K562 (cell line): ENCODE results near the gene JPH2. TPM values are rescaled to one million over a fixed set of nuclear protein-coding genes. Genes with fewer than 3 reads are reported as not detected.

Experiments
- ATAC-seq: fragments of 200-7000 bp; cut with Tn5 transposase; 3 replicates; pipeline ENCODE4 v1.9.1; 2020; ENCODE audit warnings: moderate library complexity
- BruUV-seq: library from RNA; stranded (reverse); fragments of 400-500 nt; replicated peaks from 2 replicates; lab custom pipeline; 2021; lab: Mats Ljungman, UMichigan
- CTCF ChIA-PET: fragments of 300-600 bp; formaldehyde crosslinking; extraction: SDS; loops from one replicate; lab custom pipeline; 2021; ENCODE audit warnings: low intra/inter-chr PET ratio; lab: Yijun Ruan, JAX
- POLR2A ChIA-PET: fragments of 300-600, 350-650 bp; sonication (Branson Sonifier 250); formaldehyde crosslinking; extraction: SDS; loops from one replicate; lab custom pipeline; 2021; ENCODE audit warnings: antibody characterized with exemption, inconsistent platforms; lab: Yijun Ruan, JAX
- DNase-seq, 4 experiments: peaks; one replicate each; pipeline versions ENCODE4 v3.0.0 to v3.0.0-alpha.2; 2011 to 2018; ENCODE audit warnings: low spot score in 3 of 4, mixed read lengths in 3 of 4; ENCODE audit errors: extremely low read depth in 1 of 4
- FAIRE-seq: peaks from 2 replicates; lab custom pipeline; 2011; peaks lifted over from hg19 to GRCh38; lab: Jason Lieb, UNC
- H2AFZ ChIP-seq: 2 replicates; pipeline ENCODE4 v1.6.0; 2011; ENCODE audit warnings: low read depth, low read length, control low read depth, inconsistent platforms
- H3K27ac ChIP-seq: fragments of 200-600 bp; 3 replicates; pipeline ENCODE4 v1.8.0; 2011; ENCODE audit warnings: low read depth, mild to moderate bottlenecking, control low read depth, inconsistent platforms, low read length, moderate library complexity, mixed read lengths; ENCODE audit errors: extremely low read depth
- H3K27me3 ChIP-seq, 2 experiments: fragments of 300-600 bp in 1 of 2; 2 replicates in 1 of 2; 3 replicates in 1 of 2; pipeline versions ENCODE4 v1.6.0 to v1.8.0; 2011; ENCODE audit warnings: inconsistent platforms in 2 of 2, low read length in 2 of 2, mild to moderate bottlenecking in 1 of 2, mixed read lengths in 1 of 2, moderate library complexity in 1 of 2; ENCODE audit not compliant: control insufficient read depth in 2 of 2, insufficient read depth in 2 of 2
- H3K36me3 ChIP-seq: fragments of 300-600 bp; 3 replicates; pipeline ENCODE4 v1.8.0; 2011; ENCODE audit warnings: mild to moderate bottlenecking, low read length, inconsistent platforms; ENCODE audit not compliant: control insufficient read depth, insufficient read depth
- H3K4me1 ChIP-seq, 2 experiments: fragments of 200-600 bp in 1 of 2; replicated peaks in 1 of 2; 2 replicates in 1 of 2; 3 replicates in 1 of 2; pipeline versions ENCODE4 v1.5.1 to v1.8.0; 2011; ENCODE audit warnings: inconsistent platforms in 2 of 2, low read length in 2 of 2, mild to moderate bottlenecking in 1 of 2, mixed read lengths in 1 of 2, moderate library complexity in 1 of 2; ENCODE audit not compliant: control insufficient read depth in 2 of 2, insufficient read depth in 2 of 2
- H3K4me2 ChIP-seq: 2 replicates; pipeline ENCODE4 v1.6.1; 2011; ENCODE audit warnings: low read length, control low read depth, inconsistent platforms, mixed read lengths; ENCODE audit not compliant: insufficient read depth
- H3K4me3 ChIP-seq: fragments of 200-600 bp; sonication (generic), shearing (Covaris generic); 2 replicates; pipeline ENCODE4 v1.5.1; 2016; ENCODE audit warnings: control low read depth, inconsistent platforms
- H3K79me2 ChIP-seq: fragments of 200-600 bp; 3 replicates; pipeline ENCODE4 v1.8.0; 2011; ENCODE audit warnings: low read length, inconsistent platforms; ENCODE audit not compliant: control insufficient read depth, insufficient read depth
- H3K9ac ChIP-seq, 2 experiments: 2 replicates each; pipeline versions ENCODE4 v1.6.0 to v1.6.1; 2011; ENCODE audit warnings: low read depth in 2 of 2, low read length in 2 of 2, control low read depth in 1 of 2, inconsistent platforms in 1 of 2, mild to moderate bottlenecking in 1 of 2, mixed read lengths in 1 of 2; ENCODE audit not compliant: insufficient read depth in 1 of 2
- H3K9me1 ChIP-seq: one replicate; pipeline ENCODE4 v1.6.0; 2011; ENCODE audit warnings: inconsistent platforms, mild to moderate bottlenecking, low read length, moderate library complexity; ENCODE audit not compliant: control insufficient read depth, insufficient read depth
- H3K9me3 ChIP-seq: replicated peaks from 2 replicates; pipeline ENCODE4 v1.5.1; 2011; ENCODE audit warnings: low read depth, low read length, inconsistent platforms; ENCODE audit not compliant: control insufficient read depth, insufficient read depth
- H4K20me1 ChIP-seq: replicated peaks from 2 replicates; pipeline ENCODE4 v1.6.1; 2011; ENCODE audit warnings: low read length, inconsistent platforms, mixed read lengths; ENCODE audit not compliant: control insufficient read depth, insufficient read depth
- ATF1 ChIP-seq, 2 experiments: fragments of 450-650 bp in 1 of 2; IDR thresholded peaks; 2 replicates each; pipeline ENCODE4 v1.6.1; 2016; ENCODE audit warnings: missing compliant biosample characterization in 1 of 2, missing genetic modification characterization in 1 of 2
- BCL6 ChIP-seq: fragments of 250-450 bp; sonication (Bioruptor Pico); IDR thresholded peaks from 2 replicates; pipeline ENCODE4 v1.4.0; 2020
- BDP1 ChIP-seq: IDR thresholded peaks from 3 replicates; pipeline ENCODE4 v1.6.1; 2011; ENCODE audit not compliant: insufficient read length, insufficient read depth
- MYNN ChIP-seq, 2 experiments: sonication (generic); formaldehyde crosslinking in 1 of 2; IDR thresholded peaks; 2 replicates each; pipeline versions ENCODE4 v1.5.0 to v1.6.1; 2016 to 2020; ENCODE audit warnings: antibody characterized with exemption in 1 of 2, missing genetic modification reagents in 1 of 2
- SMAD3 ChIP-seq: fragments of 450-650 bp; formaldehyde crosslinking; conservative IDR thresholded peaks from 2 replicates; pipeline ENCODE4 v1.4.0; 2020; ENCODE audit warnings: mild to moderate bottlenecking
- ZBTB8A ChIP-seq: fragments of 450-650 bp; IDR thresholded peaks from 2 replicates; pipeline ENCODE4 v1.6.1; 2018; ENCODE audit warnings: mild to moderate bottlenecking, moderate library complexity; ENCODE audit not compliant: partially characterized antibody
- ZKSCAN3 ChIP-seq: fragments of 250-450 bp; sonication (Bioruptor Pico); IDR thresholded peaks from 2 replicates; pipeline ENCODE4 v1.4.0; 2020
- ZNF121 ChIP-seq: sonication (generic); formaldehyde crosslinking; conservative IDR thresholded peaks from 2 replicates; pipeline ENCODE4 v1.8.0; 2022; ENCODE audit warnings: missing genetic modification reagents
- ZNF212 ChIP-seq: fragments of 450-650 bp; formaldehyde crosslinking; IDR thresholded peaks from 2 replicates; pipeline ENCODE4 v1.4.0; 2020; ENCODE audit warnings: mild to moderate bottlenecking
- ZNF583 ChIP-seq: fragments of 250-450 bp; sonication (Bioruptor Pico); IDR thresholded peaks from 2 replicates; pipeline ENCODE4 v1.4.0; 2020
- WGBS: fragments of 100-300 bp; shearing (Covaris generic); methylation state at CpG from one replicate; pipeline ENCODE4 v1.1.6; 2016; ENCODE audit warnings: low coverage, mixed read lengths; ENCODE audit not compliant: insufficient coverage; ENCODE audit errors: missing lambda C conversion rate; 5-methylcytosine and 5-hydroxymethylcytosine counted together
- in situ Hi-C: fragments of 300-500 bp; cut with MboI; formaldehyde crosslinking; loops from 4 replicates; pipeline ENCODE4 v1.15.0; 2018; ENCODE audit warnings: inconsistent platforms, mixed read lengths
- intact Hi-C: fragments of 100-400 bp; cut with micrococcal nuclease; formaldehyde crosslinking; loops from 2 replicates; pipeline ENCODE4 v1.14.2; 2022
- polyA plus RNA-seq, 8 experiments: library from polyadenylated mRNA; depleted of rRNA in 4 of 8; stranded (reverse) in 5 of 8; unstranded in 3 of 8; fragments of >200 nt; fragmentation: Nextera tagmentation in 2 of 8; fragmentation: Illumina TruSeq in 1 of 8; extraction: Ambion mirVana in 2 of 8; extraction: Trizol in 1 of 8; gene quantifications; 2 replicates each; pipeline versions ENCODE4 v1.2.1 to v1.2.3, GENCODE V29; 2011 to 2014; ENCODE audit warnings: inconsistent platforms in 1 of 8, missing spikeins in 1 of 8
- total RNA-seq, 7 experiments: library from RNA; depleted of rRNA in 6 of 7; stranded (reverse); fragments of >200 nt in 6 of 7; fragmentation: Illumina TruSeq in 2 of 7; extraction: Trizol in 2 of 7; gene quantifications; 2 replicates each; pipeline versions ENCODE4 v1.2.1 to v1.2.3, GENCODE V29; 2011 to 2021; ENCODE audit warnings: low replicate concordance in 1 of 7
- TF ChIP-seq, protein P1 (sequence below): fragments of 150-350 bp; conservative IDR thresholded peaks from 2 replicates; pipeline ENCODE4 v1.6.1; 2014; ENCODE audit warnings: low read length
- TF ChIP-seq, protein P2 (sequence below): fragments of 450-650 bp; formaldehyde crosslinking; IDR thresholded peaks from 2 replicates; pipeline ENCODE4 v1.4.0; 2022; ENCODE audit warnings: mild to moderate bottlenecking, moderate library complexity

Gene JPH2
- total and polyA plus RNA-seq, 9 of the 15 experiments (the other 6 are each of a cell fraction or from before 2014, with no cell fraction given): not detected

DNA sequence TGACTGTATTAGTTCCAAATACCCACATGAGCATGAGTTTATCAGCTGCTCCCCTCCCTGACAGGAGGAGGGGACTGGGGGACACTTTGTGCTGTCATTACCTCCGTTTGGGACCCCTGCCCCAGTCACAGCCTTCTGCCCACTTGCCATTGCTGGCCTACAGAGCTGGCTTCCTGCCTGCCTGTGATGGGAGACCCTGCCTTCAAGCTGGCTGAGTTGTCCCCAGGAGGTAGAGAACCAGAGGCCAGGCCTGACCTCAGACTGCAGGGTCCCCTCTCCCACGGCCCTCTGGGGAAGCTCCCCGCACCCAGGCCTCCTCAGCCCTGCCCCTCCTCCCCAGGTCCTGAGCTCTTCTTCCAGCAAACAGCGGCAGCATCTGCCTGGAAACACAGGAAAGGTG lies 105.5 kb downstream of the JPH2 start (continued):
- TF ChIP-seq, protein P1, sequence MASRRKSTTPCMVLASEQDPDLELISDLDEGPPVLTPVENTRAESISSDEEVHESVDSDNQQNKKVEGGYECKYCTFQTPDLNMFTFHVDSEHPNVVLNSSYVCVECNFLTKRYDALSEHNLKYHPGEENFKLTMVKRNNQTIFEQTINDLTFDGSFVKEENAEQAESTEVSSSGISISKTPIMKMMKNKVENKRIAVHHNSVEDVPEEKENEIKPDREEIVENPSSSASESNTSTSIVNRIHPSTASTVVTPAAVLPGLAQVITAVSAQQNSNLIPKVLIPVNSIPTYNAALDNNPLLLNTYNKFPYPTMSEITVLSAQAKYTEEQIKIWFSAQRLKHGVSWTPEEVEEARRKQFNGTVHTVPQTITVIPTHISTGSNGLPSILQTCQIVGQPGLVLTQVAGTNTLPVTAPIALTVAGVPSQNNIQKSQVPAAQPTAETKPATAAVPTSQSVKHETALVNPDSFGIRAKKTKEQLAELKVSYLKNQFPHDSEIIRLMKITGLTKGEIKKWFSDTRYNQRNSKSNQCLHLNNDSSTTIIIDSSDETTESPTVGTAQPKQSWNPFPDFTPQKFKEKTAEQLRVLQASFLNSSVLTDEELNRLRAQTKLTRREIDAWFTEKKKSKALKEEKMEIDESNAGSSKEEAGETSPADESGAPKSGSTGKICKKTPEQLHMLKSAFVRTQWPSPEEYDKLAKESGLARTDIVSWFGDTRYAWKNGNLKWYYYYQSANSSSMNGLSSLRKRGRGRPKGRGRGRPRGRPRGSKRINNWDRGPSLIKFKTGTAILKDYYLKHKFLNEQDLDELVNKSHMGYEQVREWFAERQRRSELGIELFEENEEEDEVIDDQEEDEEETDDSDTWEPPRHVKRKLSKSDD: no peak

DNA sequence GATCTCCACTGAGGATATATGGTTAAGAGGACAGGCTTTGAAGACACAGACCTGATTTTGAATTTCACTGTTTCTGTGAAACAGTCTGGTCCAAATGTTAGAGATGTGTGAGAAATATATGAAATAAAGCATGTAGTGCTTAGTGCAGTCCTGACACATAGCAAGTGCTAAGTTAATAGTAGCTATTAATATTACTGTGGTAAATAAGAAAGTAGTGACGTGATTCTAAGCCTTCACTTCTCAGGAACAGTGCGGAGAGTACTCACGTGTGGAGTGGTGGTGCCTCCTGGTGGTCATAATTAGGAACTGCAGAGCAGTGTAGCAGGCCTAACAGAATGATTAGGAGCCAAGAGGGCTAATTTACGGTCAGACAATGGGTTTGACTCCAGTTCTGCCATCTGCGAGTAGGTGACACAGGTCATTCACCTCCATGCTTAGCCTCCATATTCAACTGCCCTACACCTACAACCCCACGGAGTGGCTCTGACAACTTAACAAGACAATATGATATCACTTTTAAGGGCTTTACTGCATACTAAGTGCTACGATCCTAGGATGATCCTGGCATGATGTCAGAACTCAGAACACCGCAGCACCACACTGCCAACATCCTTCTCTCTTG lies 106.2 kb downstream of the JPH2 start:
- H3K4me1 ChIP-seq: no peaks in the 10 kb centered on the region
- FAIRE-seq (peak; percentile 92), ATAC-seq (peak; percentile 96), DNase-seq (peak; percentile 78 to 81 (median 79))
- H3K36me3 ChIP-seq: no peaks in the 10 kb centered on the region
- H3K9me1 ChIP-seq: no peaks in the 10 kb centered on the region
- POLR2A ChIA-PET: no interaction called here
- WGBS: 2% methylated on average over 8 of the region's 8 CpGs
- H3K79me2 ChIP-seq: no peaks in the 10 kb centered on the region
- H4K20me1 ChIP-seq: peaks cover 6% of the 10 kb centered on the region; the same call in 1 of the 2 replicates
- H2AFZ ChIP-seq: no peak overlapping the region
- in situ Hi-C loops (loop anchor here (5.0 to 10.0 kb wide), 3 partner anchors 328 to 633 kb away; no protein-coding TSS in a partner anchor), intact Hi-C loops (loop anchor here (1.0 to 10.0 kb wide), 5 partner anchors 97 to 631 kb away; no protein-coding TSS in a partner anchor)
- no peak overlapping the region for H3K27ac ChIP-seq
- no peak overlapping the region for H3K4me3 ChIP-seq
- no peak overlapping the region for H3K9ac ChIP-seq
- H3K4me2 ChIP-seq: no peak overlapping the region; the same call in 1 of the 2 replicates
- CTCF ChIA-PET: interaction anchor here (0.6 to 3.2 kb wide), 7 partner anchors 36 to 632 kb away, joined by 3 to 28 read pairs (median 5); no protein-coding TSS in a partner anchor
- no peaks in the 10 kb centered on the region for H3K9me3 ChIP-seq
- peaks cover 7 to 45% of the 10 kb centered on the region in 2 experiments for H3K27me3 ChIP-seq
- BruUV-seq: no TSS peak
- TF ChIP-seq ZNF583 (CRISPR knock-in tag) (no peak), ATF1 (CRISPR knock-in tag; IDR thresholded peaks at IDR 0.05) (no peak), ATF1 (tag; IDR thresholded peaks at IDR 0.05) (peak; percentile 71), ZNF212 (CRISPR knock-in tag) (no peak), ZKSCAN3 (CRISPR knock-in tag) (no peak), ZBTB8A (no peak), ZNF121 (CRISPR knock-in tag) (no peak), BCL6 (CRISPR knock-in tag) (no peak), MYNN (IDR thresholded peaks at IDR 0.05) (no peak), MYNN (CRISPR knock-in tag; IDR thresholded peaks at IDR 0.05) (no peak), SMAD3 (CRISPR knock-in tag) (no peak), BDP1 (no peak)
- TF ChIP-seq, protein P2, sequence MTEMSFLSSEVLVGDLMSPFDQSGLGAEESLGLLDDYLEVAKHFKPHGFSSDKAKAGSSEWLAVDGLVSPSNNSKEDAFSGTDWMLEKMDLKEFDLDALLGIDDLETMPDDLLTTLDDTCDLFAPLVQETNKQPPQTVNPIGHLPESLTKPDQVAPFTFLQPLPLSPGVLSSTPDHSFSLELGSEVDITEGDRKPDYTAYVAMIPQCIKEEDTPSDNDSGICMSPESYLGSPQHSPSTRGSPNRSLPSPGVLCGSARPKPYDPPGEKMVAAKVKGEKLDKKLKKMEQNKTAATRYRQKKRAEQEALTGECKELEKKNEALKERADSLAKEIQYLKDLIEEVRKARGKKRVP (CRISPR knock-in tag): no peak
